Astrocyte of the spinal cord (primary cell): ENCODE measurements around the gene GPATCH2.

Experiments
- DNase-seq: peaks from one replicate; pipeline ENCODE4 v3.0.0; 2011; ENCODE audit warnings: low read depth, low spot score
- H3K4me3 ChIP-seq: 2 replicates; pipeline ENCODE4 v1.5.1; 2011; ENCODE audit warnings: low read depth, mild to moderate bottlenecking, low read length, moderate library complexity
- CTCF ChIP-seq: IDR thresholded peaks from 2 replicates; pipeline ENCODE4 v1.5.1; 2012; ENCODE audit warnings: low read depth, mild to moderate bottlenecking, low read length, inconsistent platforms
- in situ Hi-C: cut with HindIII; loops from 2 replicates; pipeline ENCODE4 v1.10.0; 2017; ENCODE audit warnings: low sequenced_read_pairs

GPATCH2 gene

GRCh38 chr1:217617126-217617525 lies 13.8 kb downstream of the GPATCH2 start:
- no peak for TF ChIP-seq CTCF
- no peak overlapping the region for H3K4me3 ChIP-seq
- in situ Hi-C loops, result no loop called here
- no peak for DNase-seq

- in situ Hi-C loops, result no loop called here
- TF ChIP-seq CTCF, result no peak
- H3K4me3 ChIP-seq, result no peak overlapping the region
- DNase-seq, result no peak
Observed at GRCh38 chr1:217614200-217614712, 16.6 kb downstream of the GPATCH2 start.

- in situ Hi-C loops, result no loop called here
Observed at GRCh38 chr1:217605390-217605789, 25.5 kb downstream of the GPATCH2 start.

GRCh38 chr1:217602380-217602779 lies 28.5 kb downstream of the GPATCH2 start:
- in situ Hi-C loops, result no loop called here
- DNase-seq, result no peak
- no peak for TF ChIP-seq CTCF
- H3K4me3 ChIP-seq, result no peak overlapping the region

More at GRCh38 chr1:217605390-217605789, 25.5 kb downstream of the GPATCH2 start:
- no peak overlapping the region for H3K4me3 ChIP-seq
- DNase-seq, result no peak
- no peak for TF ChIP-seq CTCF

GRCh38 chr1:217599154-217599553 lies 31.7 kb downstream of the GPATCH2 start:
- DNase-seq, result no peak
- no peak overlapping the region for H3K4me3 ChIP-seq
- in situ Hi-C loops, result no loop called here
- no peak for TF ChIP-seq CTCF

- DNase-seq, result no peak
- in situ Hi-C loops, result no loop called here
- no peak for TF ChIP-seq CTCF
- no peak overlapping the region for H3K4me3 ChIP-seq
Observed at GRCh38 chr1:217590598-217590997, 40.3 kb downstream of the GPATCH2 start.

GRCh38 chr1:217586586-217586985 lies 44.3 kb downstream of the GPATCH2 start:
- no peak for TF ChIP-seq CTCF
- no peak for DNase-seq
- in situ Hi-C loops, result no loop called here
- no peak overlapping the region for H3K4me3 ChIP-seq
